IMR-90 (cell line): Measurements from ENCODE around the gene FAAP24. TPM values are rescaled to one million over a fixed set of nuclear protein-coding genes. Genes with fewer than 3 reads are reported as not detected.
"Not testable (repeated sequence)": the region's sequence is repeated elsewhere in the genome, so short reads cannot be mapped to it uniquely, and the experiment has no call there.

Experiments used
- ATAC-seq: fragments of 200-7000 bp; cut with Tn5 transposase; 2 replicates; pipeline ENCODE4 v1.9.1; 2020; ENCODE audit warnings: low read depth, mild to moderate bottlenecking, moderate library complexity
- BruUV-seq: library from RNA; stranded (reverse); fragments of 400-500 nt; replicated peaks from 2 replicates; lab custom pipeline; 2021; lab: Mats Ljungman, UMichigan
- CTCF ChIA-PET: fragments of 300-600 bp; formaldehyde crosslinking; extraction: SDS; loops from one replicate; lab custom pipeline; 2021; ENCODE audit warnings: antibody characterized with exemption; lab: Yijun Ruan, JAX
- POLR2A ChIA-PET: fragments of 300-600 bp; sonication (Branson Sonifier 250); formaldehyde crosslinking; loops from one replicate; lab custom pipeline; 2022; ENCODE audit warnings: antibody characterized with exemption; ENCODE audit not compliant: unreplicated experiment; lab: Charles Lee
- DNase-seq: peaks from one replicate; pipeline ENCODE4 v3.0.0; 2013
- H2AFZ ChIP-seq: replicated peaks from 2 replicates; pipeline ENCODE3; 2013; ENCODE audit warnings: low read length, mild to moderate bottlenecking; ENCODE audit not compliant: poor library complexity
- H2AK5ac ChIP-seq: 2 replicates; pipeline ENCODE4 v1.6.1; 2013; ENCODE audit warnings: low read depth, low read length, inconsistent platforms
- H2AK9ac ChIP-seq: replicated peaks from 2 replicates; pipeline ENCODE3; 2013; ENCODE audit warnings: mild to moderate bottlenecking, low read depth, low read length, moderate library complexity; ENCODE audit not compliant: poor library complexity
- H2BK120ac ChIP-seq: 2 replicates; pipeline ENCODE4 v1.6.1; 2013; ENCODE audit warnings: low read depth, low read length, inconsistent platforms
- H2BK15ac ChIP-seq: 3 replicates; pipeline ENCODE4 v1.6.1; 2013; ENCODE audit warnings: low read depth, low read length, inconsistent platforms
- H2BK20ac ChIP-seq: 2 replicates; pipeline ENCODE4 v1.6.1; 2013; ENCODE audit warnings: low read depth, mild to moderate bottlenecking, inconsistent platforms, low read length, moderate library complexity
- H2BK5ac ChIP-seq: 2 replicates; pipeline ENCODE4 v1.6.1; 2013; ENCODE audit warnings: mild to moderate bottlenecking, low read depth, low read length, inconsistent platforms; ENCODE audit not compliant: poor library complexity, severe bottlenecking
- H3K14ac ChIP-seq: replicated peaks from 2 replicates; pipeline ENCODE4 v1.6.1; 2013; ENCODE audit warnings: low read depth, low read length, inconsistent platforms
- H3K18ac ChIP-seq: 2 replicates; pipeline ENCODE4 v1.6.1; 2013; ENCODE audit warnings: low read depth, low read length, control low read depth
- H3K23ac ChIP-seq: 2 replicates; pipeline ENCODE4 v1.6.1; 2013; ENCODE audit warnings: low read depth, low read length, inconsistent platforms
- H3K27ac ChIP-seq: 2 replicates; pipeline ENCODE4 v1.5.1; 2013; ENCODE audit warnings: mild to moderate bottlenecking, control low read depth, low read length; ENCODE audit not compliant: insufficient read depth
- H3K27me3 ChIP-seq: 2 replicates; pipeline ENCODE4 v1.6.1; 2013; ENCODE audit warnings: low read length; ENCODE audit not compliant: control insufficient read depth, insufficient read depth
- H3K36me3 ChIP-seq: 2 replicates; pipeline ENCODE4 v1.6.1; 2013; ENCODE audit warnings: low read length, mixed read lengths; ENCODE audit not compliant: control insufficient read depth, insufficient read depth
- H3K4ac ChIP-seq: 2 replicates; pipeline ENCODE4 v1.6.1; 2013; ENCODE audit warnings: low read depth, low read length, inconsistent platforms
- H3K4me1 ChIP-seq: 2 replicates; pipeline ENCODE4 v1.6.1; 2013; ENCODE audit warnings: low read length, mixed read lengths; ENCODE audit not compliant: control insufficient read depth, insufficient read depth
- H3K4me2 ChIP-seq: 2 replicates; pipeline ENCODE4 v1.6.1; 2013; ENCODE audit warnings: low read depth, mild to moderate bottlenecking, control low read depth, low read length, moderate library complexity
- H3K4me3 ChIP-seq: 2 replicates; pipeline ENCODE4 v1.5.1; 2013; ENCODE audit warnings: low read depth, mild to moderate bottlenecking, control low read depth, low read length, moderate library complexity; ENCODE audit not compliant: insufficient read depth
- H3K56ac ChIP-seq: 2 replicates; pipeline ENCODE4 v1.6.1; 2013; ENCODE audit warnings: low read length, inconsistent platforms; ENCODE audit not compliant: insufficient read depth; ENCODE audit errors: extremely low read depth
- H3K79me1 ChIP-seq, 2 experiments: 2 replicates each; pipeline ENCODE4 v1.6.1; 2013; ENCODE audit warnings: low read length in 2 of 2, inconsistent platforms in 1 of 2, low read depth in 1 of 2
- H3K9ac ChIP-seq: 2 replicates; pipeline ENCODE4 v1.6.1; 2013; ENCODE audit warnings: low read depth, low read length, control low read depth
- H3K9me1 ChIP-seq: 2 replicates; pipeline ENCODE4 v1.6.1; 2013; ENCODE audit warnings: low read length, inconsistent platforms; ENCODE audit not compliant: insufficient read depth
- H3K9me3 ChIP-seq: 2 replicates; pipeline ENCODE4 v1.6.1; 2013; ENCODE audit warnings: low read length; ENCODE audit not compliant: control insufficient read depth, insufficient read depth
- H4K20me1 ChIP-seq: 2 replicates; pipeline ENCODE4 v1.6.1; 2013; ENCODE audit warnings: low read length, inconsistent platforms; ENCODE audit not compliant: insufficient read depth
- H4K5ac ChIP-seq: 2 replicates; pipeline ENCODE4 v1.6.1; 2013; ENCODE audit warnings: mild to moderate bottlenecking, low read depth, low read length, control low read depth
- H4K8ac ChIP-seq, 2 experiments: 2 replicates each; pipeline ENCODE4 v1.6.1; 2013; ENCODE audit warnings: low read depth in 2 of 2, low read length in 2 of 2, control low read depth in 1 of 2, inconsistent platforms in 1 of 2
- H4K91ac ChIP-seq: 2 replicates; pipeline ENCODE4 v1.6.1; 2013; ENCODE audit warnings: low read depth, low read length, inconsistent platforms; ENCODE audit not compliant: insufficient read depth
- WGBS, 2 experiments: methylation state at CpG; one replicate each; pipeline versions ENCODE4 v1.1.5 to v1.1.7; 2013; ENCODE audit warnings: missing lambda C conversion rate in 2 of 2; ENCODE audit not compliant: insufficient read length in 1 of 2; ENCODE audit errors: extremely low coverage in 2 of 2; 5-methylcytosine and 5-hydroxymethylcytosine counted together
- dilution Hi-C: fragments of 300-500 bp; cut with HindIII; formaldehyde crosslinking; loops from one replicate; pipeline ENCODE4 v1.14.3; 2018; ENCODE audit warnings: low sequenced_read_pairs; ENCODE audit not compliant: unreplicated experiment
- in situ Hi-C: fragments of 300-500 bp; cut with MboI; formaldehyde crosslinking; loops from 3 replicates; pipeline ENCODE4 v1.14.3; 2019; ENCODE audit warnings: low sequenced_read_pairs, inconsistent platforms, mixed read lengths
- intact Hi-C: fragments of 100-400 bp; cut with micrococcal nuclease; formaldehyde crosslinking; loops from 2 replicates; pipeline ENCODE4 v1.10.0; 2022
- polyA plus RNA-seq, 3 experiments: library from polyadenylated mRNA; depleted of rRNA; stranded (reverse); fragments of >200 nt; gene quantifications; 2 replicates each; pipeline ENCODE4 v1.2.3, GENCODE V29; 2012; ENCODE audit warnings: low replicate concordance in 1 of 3
- total RNA-seq: library from RNA; depleted of rRNA; stranded (reverse); fragments of >200 nt; gene quantifications from 2 replicates; pipeline ENCODE4 v1.2.3, GENCODE V29; 2012

Gene FAAP24
- total and polyA plus RNA-seq, 2 of the 4 experiments (the other 2 are of a cell fraction): 2.2 to 2.3 TPM

DNA sequence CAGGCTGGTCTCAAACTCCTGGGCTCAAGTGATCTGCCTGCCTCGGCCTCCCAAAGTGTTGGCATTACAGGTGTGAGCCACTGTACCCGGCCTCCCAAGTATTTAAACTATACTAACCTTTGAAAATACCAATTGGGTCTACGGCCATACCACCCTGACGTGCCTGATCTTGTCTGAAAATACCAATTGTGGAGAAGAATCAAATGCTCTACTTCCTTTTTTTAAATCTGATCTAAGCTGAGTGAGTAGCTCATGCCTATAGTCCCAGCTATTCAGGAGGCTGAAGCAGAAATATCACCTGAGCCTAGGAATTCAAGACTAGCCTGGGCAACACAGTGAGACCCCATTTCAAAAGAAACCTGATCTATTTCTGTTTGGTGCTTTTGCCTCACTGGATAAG, 38.8 kb downstream of the FAAP24 start:
- POLR2A ChIA-PET, H3K4me1 ChIP-seq, H3K27me3 ChIP-seq, H2BK5ac ChIP-seq, H4K20me1 ChIP-seq, H4K5ac ChIP-seq, H2AFZ ChIP-seq, H2BK120ac ChIP-seq, H2BK20ac ChIP-seq, H3K9me1 ChIP-seq, H3K79me1 ChIP-seq, CTCF ChIA-PET, DNase-seq, H2AK5ac ChIP-seq, H2BK15ac ChIP-seq, H3K56ac ChIP-seq, ATAC-seq, H4K91ac ChIP-seq, in situ Hi-C loops, H2AK9ac ChIP-seq, H3K14ac ChIP-seq, intact Hi-C loops, H3K23ac ChIP-seq, H3K9ac ChIP-seq, H3K4me2 ChIP-seq, dilution Hi-C loops, BruUV-seq, H3K18ac ChIP-seq, H3K9me3 ChIP-seq, H3K4me3 ChIP-seq, H4K8ac ChIP-seq, H3K36me3 ChIP-seq, H3K27ac ChIP-seq, H3K4ac ChIP-seq: not testable (repeated sequence)
- WGBS, 2 experiments: no CpG with 5 or more reads among the region's 4 CpGs
